Measurements from ENCODE around the gene TTN.

TTN gene

GRCh38 chr2:178689808-178690207 is 117.4 kb downstream of the TTN start:
- TF ChIP-seq CTCF (IDR thresholded peaks at IDR 0.05): no peak
- Histone ChIP-seq H3K27ac (no peak overlapping the region), H3K4me3 (no peak overlapping the region)
- no peak for DNase-seq (ENCODE audit: low spot score)

- Histone ChIP-seq H3K4me3 (no peak overlapping the region), H3K27ac (no peak overlapping the region)
- no peak for TF ChIP-seq CTCF (IDR thresholded peaks at IDR 0.05)
- no peak for DNase-seq (ENCODE audit: low spot score)
Measured at GRCh38 chr2:178683877-178684276, 123.3 kb downstream of the TTN start.

GRCh38 chr2:178681081-178681480 is 126.1 kb downstream of the TTN start:
- TF ChIP-seq CTCF (IDR thresholded peaks at IDR 0.05): no peak
- H3K4me3 ChIP-seq: no peak overlapping the region
- no peak overlapping the region for H3K27ac ChIP-seq
- no peak for DNase-seq (ENCODE audit: low spot score)

GRCh38 chr2:178679891-178680290 is 127.3 kb downstream of the TTN start:
- Histone ChIP-seq H3K4me3 (no peak overlapping the region), H3K27ac (no peak overlapping the region)
- no peak for DNase-seq (ENCODE audit: low spot score)
- no peak for TF ChIP-seq CTCF (IDR thresholded peaks at IDR 0.05)

- no peak for DNase-seq (ENCODE audit: low spot score)
- TF ChIP-seq CTCF (IDR thresholded peaks at IDR 0.05): no peak
Measured at GRCh38 chr2:178677599-178677998, 129.6 kb downstream of the TTN start.

GRCh38 chr2:178676046-178676445 is 131.2 kb downstream of the TTN start:
- DNase-seq (ENCODE audit: low spot score): no peak
- Histone ChIP-seq H3K4me3 (no peak overlapping the region), H3K27ac (no peak overlapping the region)
- no peak for TF ChIP-seq CTCF (IDR thresholded peaks at IDR 0.05)

More at GRCh38 chr2:178677599-178677998, 129.6 kb downstream of the TTN start:
- H3K4me3 ChIP-seq: no peak overlapping the region
- H3K27ac ChIP-seq: no peak overlapping the region

- Histone ChIP-seq H3K27ac (no peak overlapping the region), H3K4me3 (no peak overlapping the region)
- no peak for TF ChIP-seq CTCF (IDR thresholded peaks at IDR 0.05)
- no peak for DNase-seq (ENCODE audit: low spot score)
Measured at GRCh38 chr2:178674122-178674521, 133.1 kb downstream of the TTN start.
